Middle frontal gyrus (tissue), 1 donor: Measurements from ENCODE around the gene SCAMP5.

Source experiments
- DNase-seq: peaks from one replicate; pipeline ENCODE4 v3.0.0-alpha.2; 2015; ENCODE audit warnings: low spot score; ENCODE audit errors: extremely low spot score

The SCAMP5 gene, protein sequence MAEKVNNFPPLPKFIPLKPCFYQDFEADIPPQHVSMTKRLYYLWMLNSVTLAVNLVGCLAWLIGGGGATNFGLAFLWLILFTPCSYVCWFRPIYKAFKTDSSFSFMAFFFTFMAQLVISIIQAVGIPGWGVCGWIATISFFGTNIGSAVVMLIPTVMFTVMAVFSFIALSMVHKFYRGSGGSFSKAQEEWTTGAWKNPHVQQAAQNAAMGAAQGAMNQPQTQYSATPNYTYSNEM

DNA sequence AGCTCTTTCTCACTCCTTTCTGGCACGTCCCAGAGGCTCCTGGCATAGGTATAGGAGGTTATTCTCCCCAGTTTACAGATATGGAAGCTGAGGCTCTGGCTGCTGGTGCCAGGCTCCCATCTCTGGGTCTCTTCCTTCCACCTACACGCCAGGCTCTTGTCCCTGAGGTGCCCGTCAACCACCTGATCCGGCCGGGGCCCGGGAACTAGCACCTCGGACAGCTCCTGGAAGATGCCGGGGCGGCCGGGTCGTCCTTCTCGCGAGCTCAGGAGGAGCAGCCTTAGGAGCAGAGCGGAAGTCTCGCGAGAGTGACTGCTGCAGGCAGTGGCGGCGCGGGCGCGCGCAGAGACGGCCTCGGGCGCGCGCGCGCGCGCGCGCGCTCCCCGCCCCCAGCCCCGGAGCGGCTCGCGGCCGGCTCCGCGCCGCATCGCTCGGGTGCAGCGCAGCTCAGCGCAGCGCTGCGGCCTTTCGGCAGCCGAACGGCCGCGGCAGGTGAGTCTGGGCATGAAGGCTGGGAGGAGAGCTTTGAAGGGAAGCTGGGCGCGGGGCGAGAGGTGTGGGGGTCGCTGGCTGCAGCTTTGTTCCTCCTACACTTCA, at the start of gene SCAMP5:
TSS of gene SCAMP5 (plus strand) at position 382 of the 597 bp plus-strand sequence. CDS start 16,277 bp downstream, outside the sequence.
- DNase-seq: peak; percentile 89

DNA sequence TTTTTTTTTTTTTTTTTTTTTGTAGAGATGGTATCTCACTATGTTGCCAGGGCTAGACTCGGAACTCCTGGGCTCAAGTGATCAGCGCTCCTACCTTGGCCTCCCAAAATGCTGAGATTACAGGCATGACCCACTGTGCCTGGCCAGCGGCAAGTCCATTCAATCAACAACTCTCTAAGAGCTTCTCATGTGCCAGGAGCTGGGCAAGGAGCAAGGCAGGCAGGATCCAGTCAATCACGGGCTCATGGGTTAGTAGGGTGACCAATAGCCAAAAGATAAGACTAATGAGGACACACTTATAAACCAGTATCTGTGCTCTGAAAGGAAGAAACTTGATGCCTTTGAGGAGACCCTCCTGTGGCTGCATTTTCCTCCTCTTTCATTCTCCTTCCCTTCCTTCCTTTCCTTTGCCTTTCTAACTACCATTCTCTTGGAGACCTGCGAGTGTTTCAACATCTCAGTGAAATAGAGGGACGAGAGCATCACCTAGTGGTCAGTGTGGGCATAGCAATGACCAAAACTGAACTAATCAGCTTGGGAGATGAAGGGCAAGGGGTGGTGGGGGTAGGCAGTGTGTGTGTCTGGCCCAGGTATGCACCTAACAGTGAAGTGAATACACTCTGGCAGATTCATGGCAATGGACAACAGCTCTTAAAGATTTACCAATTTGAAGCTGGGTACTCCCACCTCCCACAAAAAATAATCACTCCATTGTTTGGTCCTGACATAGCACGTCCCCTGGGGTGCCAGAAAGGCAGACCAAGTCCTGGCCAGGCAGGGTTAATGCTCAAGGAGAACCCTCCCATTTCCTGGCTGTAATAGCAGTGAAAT, 45.1 kb upstream of the SCAMP5 start:
- peak; percentile 58 for DNase-seq

DNA sequence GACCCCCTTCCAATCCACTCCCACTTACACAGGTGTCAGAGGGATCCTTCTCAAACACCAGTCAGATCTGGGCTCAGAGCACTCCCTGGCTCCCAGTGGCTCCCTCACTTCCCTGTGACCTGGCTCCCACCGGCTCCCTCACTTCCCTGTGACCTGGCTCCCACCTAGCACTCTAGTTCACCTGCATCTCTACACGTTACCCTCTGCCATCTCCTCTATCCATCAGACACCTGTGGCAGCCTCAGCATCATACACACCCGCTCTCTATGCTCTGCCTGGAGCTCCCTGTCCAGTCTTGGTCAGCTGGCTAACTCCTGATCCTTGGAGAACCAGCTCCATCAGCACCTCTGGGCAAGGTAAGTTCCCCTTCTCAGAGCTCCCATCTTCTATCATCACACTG, 44.4 kb upstream of the SCAMP5 start:
- no peak for DNase-seq

DNA sequence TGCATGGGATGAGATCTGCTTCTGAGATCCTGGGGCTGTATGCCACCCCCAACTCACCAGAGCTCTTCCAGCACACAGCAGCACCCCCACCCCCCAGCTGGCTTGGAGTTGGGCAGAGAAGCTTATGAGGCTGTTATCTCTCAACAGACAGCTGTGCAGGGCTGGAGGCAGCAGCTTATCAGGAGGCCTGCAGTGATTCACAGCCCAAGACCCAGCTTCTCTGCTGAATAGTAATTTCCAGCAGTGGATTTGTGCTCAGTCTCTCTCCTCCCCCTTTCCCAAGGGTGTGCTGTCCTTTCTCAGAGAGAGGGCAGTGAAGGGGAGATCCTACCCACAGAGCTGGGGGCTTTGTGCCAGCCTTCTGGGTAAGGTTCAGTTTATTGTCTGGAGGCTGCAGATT, 40.8 kb upstream of the SCAMP5 start:
- no peak for DNase-seq

DNA sequence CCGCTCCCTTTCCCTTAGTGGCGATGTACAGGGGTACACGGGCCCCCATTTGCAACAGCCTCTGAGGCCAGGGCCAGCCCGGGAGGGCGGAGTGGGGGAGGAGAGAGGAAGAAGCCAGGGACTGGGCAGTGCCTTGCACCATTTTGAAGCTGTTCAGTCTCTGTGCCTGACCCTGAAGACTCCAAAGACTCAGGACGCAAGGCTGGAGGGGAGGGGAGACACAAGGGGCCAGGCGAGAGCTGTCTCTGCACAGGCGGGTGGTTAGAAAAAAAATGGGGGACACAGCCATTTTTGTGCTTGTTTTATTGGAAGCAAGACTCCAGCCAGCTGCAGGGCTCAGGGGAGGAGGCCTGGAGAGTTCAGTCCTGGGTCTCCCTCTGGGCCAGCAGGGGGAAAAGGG, 40.3 kb upstream of the SCAMP5 start:
- no peak for DNase-seq

DNA sequence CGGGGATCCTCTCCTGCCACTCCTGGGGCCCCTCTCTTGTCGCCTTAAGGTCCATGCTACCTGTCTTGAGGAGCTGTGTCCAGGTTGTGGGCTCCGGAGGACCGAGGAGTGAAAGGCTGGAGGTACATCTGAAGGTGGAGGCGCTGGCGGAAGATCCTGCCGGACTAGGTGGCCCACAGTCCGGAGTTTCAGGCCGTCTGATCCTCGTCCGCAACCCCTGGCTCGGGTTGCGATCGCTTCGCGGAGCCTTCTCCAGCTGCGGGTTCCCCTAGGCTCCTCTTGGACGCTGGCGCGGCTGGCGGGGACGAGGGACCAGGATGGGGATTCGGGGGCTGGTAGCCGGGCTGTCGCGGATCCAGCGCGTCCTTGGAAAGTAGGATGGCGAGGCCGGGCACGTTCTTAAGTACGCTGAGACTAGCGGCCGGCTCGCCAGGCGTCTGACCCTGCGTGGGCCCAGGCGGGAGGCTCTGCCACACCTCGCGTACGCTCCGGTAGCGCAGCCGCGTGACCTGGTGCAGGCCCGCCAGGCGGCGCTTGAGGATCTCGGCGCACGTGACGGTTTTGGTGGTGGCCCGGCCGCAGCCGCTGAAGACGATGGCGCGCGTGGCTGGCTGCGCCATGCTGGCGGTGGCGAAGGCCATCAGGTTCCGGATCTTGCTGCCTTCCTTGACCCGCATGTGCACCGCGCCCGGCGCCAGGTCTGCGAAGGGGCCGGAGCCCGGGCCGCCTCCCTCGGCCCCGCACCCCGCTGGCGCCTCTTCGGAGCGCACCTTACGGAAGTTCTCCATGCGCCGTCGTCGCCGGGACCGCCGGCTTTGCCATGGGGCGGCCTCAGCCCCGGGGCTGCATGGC, 39.3 kb upstream of the SCAMP5 start:
- peak; percentile 25 for DNase-seq

DNA sequence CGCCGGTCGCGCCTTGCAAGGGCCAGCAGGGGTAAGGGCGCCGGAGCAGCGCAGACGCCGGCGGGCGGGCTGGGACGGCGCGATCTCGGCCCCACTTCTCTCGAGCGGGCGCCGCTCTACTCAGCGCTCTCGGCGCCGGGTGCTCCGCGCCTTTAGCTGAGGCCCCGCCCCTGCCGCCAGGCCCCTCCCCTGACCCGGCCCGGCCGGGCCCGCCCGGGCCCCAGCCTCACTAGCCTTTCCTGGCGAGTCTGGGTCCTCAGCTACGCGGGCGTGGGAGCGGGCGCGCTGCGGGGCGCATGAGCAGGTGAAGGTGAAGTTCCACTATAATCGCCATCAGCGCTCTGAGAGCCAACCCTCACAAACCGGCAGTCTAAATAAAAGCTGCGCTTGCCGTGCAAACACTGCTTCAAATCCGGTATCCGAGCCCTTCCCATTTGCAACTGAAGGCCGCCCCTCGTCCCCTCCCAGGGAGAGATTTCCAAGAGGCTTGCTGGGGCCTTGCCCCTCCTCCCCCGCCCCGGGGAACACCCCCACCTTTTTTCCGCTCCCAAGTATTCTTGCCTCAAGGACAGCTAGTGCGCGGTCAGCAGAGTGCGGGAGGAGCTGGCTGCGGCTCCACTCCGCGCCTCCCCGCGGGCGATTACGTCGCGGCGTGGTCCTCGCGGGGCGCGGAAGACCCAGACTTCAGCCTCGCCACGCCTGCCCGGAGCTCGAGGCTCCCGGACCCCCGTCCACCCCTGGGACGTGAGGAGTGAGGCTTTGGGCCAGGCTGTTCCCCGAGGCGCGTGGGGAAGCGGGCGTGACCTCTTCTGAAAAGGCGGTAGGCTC, 38.5 kb upstream of the SCAMP5 start, which contains the start of gene RPP25:
TSS of gene RPP25 (minus strand) at position 125 of the 828 bp plus-strand sequence. CDS start 189 bp downstream, outside the sequence.
- peak; percentile 18 for DNase-seq

DNA sequence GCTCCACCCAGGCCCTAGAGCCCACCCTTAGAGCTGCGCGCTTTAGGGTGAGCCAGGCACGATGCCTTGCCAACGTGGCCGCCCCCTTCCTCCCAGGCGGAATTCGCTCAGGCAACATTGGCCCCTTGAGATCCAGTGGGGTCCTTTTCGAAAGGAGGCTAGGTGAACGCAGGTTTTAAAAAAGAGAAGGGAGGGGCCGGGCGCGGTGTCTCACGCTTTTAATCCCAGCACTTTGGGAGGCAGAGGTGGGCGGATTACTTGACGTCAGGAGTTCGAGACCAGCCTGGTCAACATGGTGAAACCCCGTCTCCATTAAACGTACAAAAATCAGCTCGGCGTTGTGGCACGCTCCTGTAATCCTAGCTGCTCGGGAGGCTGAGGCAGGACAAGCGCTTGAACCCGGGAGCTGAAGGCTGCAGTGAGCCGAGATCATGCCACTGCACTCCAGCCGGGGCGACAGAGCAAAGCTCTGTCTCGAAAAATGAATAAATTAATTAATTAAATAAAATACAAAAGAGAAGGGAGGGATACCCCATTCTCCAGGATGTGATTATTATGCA, 37.8 kb upstream of the SCAMP5 start:
- no peak for DNase-seq

DNA sequence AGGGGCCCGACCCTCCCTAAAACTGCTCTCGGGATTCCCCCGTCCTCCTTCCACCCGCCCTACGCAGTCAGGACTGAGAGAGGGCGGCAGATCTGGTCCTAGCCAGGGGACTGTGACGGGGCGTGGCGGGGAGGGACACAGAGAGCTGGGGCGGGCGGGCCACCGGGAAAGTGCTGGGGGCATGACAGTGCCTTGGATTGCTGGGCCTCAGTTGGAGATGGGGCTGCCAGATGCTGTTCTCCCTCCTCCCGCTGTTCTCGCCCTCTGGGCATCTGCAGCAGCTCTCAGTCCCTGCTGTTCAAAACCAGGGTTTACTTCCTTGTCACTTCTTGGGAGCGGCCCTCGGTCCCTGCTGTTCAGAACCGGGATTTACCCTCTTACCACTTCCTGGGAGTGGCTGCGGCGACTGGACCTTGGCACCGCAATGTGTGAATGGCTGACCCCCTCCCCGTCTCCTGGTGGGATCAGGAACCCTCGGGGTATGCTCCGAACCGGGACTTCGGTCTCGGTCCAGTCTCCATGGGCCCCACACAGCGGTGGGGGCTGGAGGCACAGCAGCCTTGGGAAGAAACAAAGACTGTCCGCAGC, 36.9 kb upstream of the SCAMP5 start:
- no peak for DNase-seq

DNA sequence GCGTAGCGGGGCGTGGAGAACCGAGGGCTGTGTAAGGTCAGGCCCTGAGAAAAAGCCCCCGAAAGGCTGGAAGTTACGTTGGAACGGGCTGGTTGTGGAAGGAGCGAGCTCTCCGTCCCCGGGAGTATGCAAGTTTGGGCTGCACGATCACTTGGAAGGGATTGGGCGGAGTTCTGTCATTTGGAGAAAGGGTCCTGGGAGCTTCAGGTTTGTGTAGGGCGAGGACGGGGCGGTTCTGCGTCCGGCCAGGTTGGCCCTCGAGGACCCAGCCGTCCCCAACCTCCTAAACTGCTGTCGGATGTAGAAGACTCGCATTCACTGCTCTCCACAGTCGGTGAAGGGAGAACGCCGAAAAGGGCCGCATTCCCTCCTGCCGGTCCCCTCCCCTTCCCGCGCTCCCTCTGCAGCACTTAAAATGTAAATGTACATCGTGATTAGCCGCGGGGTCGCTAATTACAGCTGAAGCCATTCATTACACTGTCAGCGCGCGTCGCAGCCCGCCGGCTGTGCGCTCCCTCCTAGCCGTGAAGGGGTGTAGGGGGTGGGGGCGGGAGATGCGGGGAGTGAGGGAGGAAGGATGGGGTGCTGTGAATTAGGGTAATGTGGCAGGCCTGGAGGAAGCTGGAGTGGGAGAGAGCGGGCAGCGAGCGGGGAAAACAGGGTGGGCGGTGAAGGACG, 36.3 kb upstream of the SCAMP5 start:
- no peak for DNase-seq

DNA sequence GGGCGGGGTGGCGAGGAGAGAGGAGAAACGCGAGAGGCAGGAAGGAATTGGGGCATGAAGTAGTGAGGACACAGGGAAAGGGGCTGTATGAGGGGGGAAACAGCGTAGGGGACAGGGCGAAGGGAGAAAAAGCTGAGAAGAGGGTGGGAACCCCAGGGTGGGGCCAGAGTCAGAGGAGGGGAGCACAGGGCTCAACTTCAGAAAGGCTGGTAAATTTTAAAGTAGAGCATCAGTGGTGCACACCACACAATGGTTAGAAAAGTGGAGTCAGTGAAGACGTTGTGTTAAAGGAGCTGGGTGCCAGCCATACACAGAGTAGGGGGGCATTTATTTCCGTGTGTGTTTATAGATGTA, 35.8 kb upstream of the SCAMP5 start:
- DNase-seq: no peak

DNA sequence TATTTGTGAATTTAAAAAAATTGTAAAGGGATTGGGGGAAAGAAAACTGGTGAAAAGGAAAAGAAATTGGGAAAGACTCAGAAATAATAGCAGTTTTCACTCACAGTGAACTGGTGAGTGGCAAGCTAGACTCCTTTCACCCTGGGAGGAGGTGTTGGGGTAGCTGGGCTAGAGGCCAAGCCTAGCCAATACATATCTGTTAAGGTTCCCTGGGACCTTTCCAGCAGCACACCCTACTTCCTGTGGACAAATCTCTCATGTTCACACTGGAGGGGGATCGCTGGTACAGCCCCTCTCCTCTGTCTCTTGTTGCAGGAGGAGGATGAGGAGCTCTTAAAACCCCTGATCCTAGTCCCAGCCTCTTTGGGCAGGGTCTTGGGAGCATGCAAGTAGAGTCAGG, 35.1 kb upstream of the SCAMP5 start:
- no peak for DNase-seq

DNA sequence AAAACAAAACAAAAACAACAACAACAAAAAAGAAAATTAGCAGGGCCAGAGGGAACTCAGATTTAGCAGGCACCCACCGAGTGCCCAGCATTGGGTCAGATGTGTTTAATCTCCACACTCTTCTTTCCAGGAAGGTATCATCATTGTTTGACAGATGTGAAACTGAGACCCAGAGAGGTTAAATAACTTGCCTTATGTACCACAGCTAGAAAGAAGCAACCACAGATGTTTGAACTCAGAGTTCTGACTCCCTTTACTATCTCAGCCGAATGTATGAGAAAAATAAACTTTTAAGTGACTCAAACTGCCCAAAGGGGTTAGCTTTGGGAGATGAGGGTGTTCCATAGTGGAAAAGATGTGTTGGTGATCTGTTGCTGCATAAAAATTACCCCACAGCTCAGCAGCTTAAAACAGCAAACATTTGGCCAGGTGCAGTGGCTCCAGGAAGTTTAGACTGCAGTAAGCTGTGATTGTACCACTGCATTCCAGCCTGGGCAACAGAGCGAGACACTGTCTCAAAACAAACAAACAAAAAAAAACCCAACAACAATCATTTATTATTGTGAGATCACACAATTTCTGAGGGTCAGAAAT, 34.3 kb upstream of the SCAMP5 start:
- DNase-seq: no peak

DNA sequence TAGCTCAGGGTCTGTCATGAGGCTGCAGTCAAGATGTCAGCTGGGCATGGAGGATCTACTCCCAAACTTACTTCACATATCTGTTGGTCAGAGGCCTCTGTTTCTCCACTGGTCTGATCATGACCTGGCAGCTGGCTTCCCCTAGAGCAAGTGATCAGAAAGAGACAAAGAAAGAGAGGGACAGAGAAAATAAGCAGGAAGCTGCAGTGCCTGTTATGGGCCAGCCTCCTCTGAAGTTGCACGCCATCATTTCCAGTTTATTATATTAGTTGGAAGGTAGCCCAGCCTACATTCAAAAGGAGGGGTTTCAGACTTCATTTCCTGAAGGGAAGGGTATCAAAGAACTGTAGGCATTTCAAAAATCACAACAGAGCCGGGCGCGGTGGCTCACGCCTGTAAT, 33.7 kb upstream of the SCAMP5 start:
- no peak for DNase-seq

DNA sequence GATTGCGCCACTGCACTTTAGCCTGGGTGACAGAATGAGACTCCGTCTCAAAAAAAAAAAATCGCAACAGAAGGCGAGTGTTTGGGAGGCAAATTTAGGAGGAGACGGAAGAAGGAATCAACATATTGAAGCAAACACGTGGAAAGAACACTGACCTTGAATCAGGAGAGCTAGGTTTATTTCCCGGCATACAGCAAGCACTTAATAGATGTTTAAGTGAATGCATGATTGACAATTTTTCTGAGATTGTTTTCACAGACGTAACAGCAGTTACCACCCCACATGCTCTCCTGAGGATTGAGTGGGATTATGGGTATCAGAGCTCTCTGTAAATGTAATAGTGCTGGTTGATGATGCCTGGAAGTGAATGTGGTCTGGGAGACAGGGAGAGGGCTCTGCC, 33.1 kb upstream of the SCAMP5 start:
- DNase-seq: no peak

DNA sequence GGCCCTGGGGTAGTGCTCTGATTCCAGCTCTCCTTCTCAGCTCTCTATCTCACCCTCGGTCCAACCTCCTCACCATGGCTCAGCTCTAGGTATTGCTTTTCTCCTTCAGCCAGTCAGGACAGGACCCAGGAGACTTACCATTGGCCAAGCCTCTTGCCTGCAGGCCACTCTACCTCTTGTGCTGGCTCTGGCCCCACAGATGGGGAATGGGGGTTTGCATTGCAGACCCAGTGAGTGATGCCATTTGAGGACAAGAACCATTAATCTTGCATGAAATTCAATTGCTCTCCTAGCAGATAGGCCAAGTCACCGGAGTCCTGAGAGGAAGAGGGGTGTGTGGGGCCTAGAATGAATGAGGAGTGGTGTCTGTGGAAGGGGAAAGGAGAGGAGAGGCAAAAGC, 32.7 kb upstream of the SCAMP5 start:
- DNase-seq: no peak

DNA sequence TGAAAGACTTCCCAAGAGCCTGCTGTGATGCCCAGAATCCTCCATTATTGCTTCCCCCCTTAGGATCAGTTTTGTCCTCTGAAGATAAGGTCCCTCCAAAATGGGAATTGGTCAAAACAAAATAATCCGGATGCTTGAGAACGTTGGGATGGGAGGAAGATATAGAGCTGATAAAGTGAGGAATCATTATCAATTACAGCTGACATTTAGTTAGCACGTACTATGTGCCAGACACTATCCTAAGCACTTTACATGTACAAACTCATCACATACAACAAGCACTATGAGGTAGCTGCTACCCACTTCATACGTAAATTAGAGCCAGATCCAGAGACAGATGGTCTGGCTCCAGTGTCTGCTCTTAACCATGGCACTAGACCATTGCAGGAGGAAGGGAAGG, 32.1 kb upstream of the SCAMP5 start:
- DNase-seq: no peak

DNA sequence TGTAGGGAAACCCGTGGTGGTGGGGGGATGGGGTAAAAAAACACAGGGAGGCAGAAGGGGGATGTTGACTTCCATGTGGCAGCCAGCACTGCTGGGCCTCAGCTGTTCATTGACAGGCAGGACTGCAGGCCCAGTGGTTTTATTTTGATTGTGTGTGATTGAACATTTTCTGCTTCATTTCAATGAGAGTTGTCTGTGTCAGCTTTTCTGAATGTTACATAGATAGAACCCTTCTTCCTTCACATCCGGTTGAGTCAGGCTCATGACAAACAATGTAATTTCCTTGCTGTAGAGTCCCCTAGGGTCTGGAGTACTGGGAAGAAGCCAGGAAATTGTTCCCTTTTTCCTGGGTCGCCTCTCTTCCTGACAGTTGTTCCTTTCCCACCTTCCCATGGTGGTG, 30.6 kb upstream of the SCAMP5 start:
- DNase-seq: no peak

DNA sequence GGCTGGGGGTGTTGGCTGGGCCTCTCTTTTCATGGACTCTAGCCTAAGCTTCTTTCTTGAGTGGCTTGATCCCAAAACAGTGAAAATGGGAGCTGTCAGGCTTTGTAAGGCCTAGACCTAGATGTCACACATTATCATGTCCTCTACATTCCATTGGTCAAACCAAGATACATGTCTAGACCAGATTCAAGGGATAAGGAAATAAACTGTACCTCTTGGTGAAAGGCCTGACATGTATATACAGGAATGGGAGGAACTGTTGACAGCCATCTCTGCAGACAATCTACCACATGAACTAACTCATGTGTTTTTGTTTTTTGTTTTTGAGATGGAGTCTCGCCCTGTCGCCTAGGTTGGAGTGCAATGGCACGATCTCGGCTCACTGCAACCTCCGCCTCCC, 27.7 kb upstream of the SCAMP5 start:
- no peak for DNase-seq
